ENCODE measurements around the gene PECR.

DNA sequence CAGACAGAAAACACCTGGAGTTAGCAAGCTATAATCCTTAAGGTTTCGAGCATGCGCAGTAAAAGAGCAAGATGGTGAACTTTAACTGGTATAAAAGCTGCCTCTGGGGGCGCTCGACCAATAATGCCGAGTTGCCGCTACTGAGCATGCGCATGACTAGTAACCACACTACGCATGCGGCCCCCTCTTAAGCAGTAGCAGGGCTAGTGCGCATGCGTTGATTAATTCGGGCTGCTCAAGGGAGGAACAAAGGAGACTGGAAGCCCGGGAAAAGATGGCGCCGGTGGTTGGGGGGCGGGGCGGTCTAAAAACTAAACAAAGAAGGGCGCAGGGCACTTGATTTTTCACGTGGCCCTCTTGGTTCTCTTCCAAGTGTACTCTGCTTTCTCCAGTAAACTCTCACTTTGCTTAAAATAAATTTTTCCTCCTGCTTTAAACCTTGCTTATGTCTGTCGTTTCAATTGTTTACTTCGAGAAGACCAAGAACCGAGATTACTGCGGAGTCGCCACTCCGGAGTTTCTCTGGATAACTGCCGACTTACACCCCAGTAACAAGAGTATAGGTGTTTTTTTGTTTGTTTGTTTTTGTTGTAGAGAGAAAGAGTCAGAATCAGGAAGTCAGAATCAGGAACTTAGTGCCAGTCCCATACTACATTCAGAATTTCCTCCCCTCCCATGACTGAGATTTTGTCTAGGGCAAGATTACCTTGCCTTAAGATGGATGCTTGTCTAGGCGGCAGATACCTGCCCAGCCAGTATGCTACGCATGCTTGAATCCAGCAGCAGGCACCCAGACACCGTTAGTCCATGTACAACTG is 33.3 kb upstream of the PECR start:
- TF ChIP-seq, protein P1, sequence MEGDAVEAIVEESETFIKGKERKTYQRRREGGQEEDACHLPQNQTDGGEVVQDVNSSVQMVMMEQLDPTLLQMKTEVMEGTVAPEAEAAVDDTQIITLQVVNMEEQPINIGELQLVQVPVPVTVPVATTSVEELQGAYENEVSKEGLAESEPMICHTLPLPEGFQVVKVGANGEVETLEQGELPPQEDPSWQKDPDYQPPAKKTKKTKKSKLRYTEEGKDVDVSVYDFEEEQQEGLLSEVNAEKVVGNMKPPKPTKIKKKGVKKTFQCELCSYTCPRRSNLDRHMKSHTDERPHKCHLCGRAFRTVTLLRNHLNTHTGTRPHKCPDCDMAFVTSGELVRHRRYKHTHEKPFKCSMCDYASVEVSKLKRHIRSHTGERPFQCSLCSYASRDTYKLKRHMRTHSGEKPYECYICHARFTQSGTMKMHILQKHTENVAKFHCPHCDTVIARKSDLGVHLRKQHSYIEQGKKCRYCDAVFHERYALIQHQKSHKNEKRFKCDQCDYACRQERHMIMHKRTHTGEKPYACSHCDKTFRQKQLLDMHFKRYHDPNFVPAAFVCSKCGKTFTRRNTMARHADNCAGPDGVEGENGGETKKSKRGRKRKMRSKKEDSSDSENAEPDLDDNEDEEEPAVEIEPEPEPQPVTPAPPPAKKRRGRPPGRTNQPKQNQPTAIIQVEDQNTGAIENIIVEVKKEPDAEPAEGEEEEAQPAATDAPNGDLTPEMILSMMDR (IDR thresholded peaks at IDR 0.05), result peak; percentile 81 to 93 (median 88)
- TF ChIP-seq POLR2A (IDR thresholded peaks at IDR 0.05), result peak; percentile 14 to 83
